Breast epithelium (tissue), 3 donors: ENCODE data around the gene RPL13.

ENCODE experiments used
- CTCF ChIP-seq, 3 donors: fragments of 450-650 bp; IDR thresholded peaks; one replicate each; pipeline ENCODE4 v1.5.1; 2016 to 2017; ENCODE audit warnings: antibody characterized with exemption in 3 of 3, mild to moderate bottlenecking in 3 of 3, moderate library complexity in 3 of 3
- POLR2A ChIP-seq: fragments of 450-650 bp; IDR thresholded peaks from one replicate; pipeline ENCODE4 v1.6.1; 2016; ENCODE audit warnings: antibody characterized with exemption, mild to moderate bottlenecking, moderate library complexity

GRCh38 chr16:89579351-89579750, 18.9 kb downstream of the RPL13 start:
- no peak for TF ChIP-seq CTCF (IDR thresholded peaks at IDR 0.05)
- no peak for TF ChIP-seq POLR2A
